GM19463 (cell line): Measurements from ENCODE around the gene TXLNA.
A peak's percentile ranks its signal among the peaks of the same experiment; 100 is the strongest.

Source experiments
- ATAC-seq: cut with Tn5 transposase; IDR thresholded peaks from one replicate; pipeline ENCODE4 v1.9.1; 2021; ENCODE audit warnings: mild to moderate bottlenecking, moderate library complexity; ENCODE audit not compliant: unreplicated experiment

TXLNA gene

GRCh38 chr1:32182060-32182459, 2.6 kb downstream of the TXLNA start:
- no peak for ATAC-seq

GRCh38 chr1:32184650-32185049, 5.2 kb downstream of the TXLNA start:
- no peak for ATAC-seq

GRCh38 chr1:32186077-32186476, 6.6 kb downstream of the TXLNA start:
- ATAC-seq = no peak

DNA sequence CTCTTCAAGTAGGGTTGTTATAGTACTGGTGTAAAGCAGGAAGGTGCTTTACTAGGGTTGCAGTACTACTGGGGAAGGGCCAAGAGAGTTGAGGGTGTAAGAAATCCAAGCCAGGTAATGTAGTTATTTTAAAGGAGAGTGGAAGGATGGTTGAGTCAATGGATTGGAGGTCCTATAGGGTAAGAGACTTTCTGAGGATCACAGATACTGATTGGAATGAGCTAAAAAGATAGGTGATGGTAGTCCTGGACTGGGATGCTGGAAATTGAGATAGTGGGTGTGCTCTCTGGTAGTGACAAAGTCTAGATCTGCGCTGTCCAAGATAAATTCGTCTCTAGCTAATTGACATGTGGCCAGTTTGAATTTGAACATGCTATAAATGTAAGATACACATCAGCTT, 7.0 kb downstream of the TXLNA start:
- no peak for ATAC-seq

DNA sequence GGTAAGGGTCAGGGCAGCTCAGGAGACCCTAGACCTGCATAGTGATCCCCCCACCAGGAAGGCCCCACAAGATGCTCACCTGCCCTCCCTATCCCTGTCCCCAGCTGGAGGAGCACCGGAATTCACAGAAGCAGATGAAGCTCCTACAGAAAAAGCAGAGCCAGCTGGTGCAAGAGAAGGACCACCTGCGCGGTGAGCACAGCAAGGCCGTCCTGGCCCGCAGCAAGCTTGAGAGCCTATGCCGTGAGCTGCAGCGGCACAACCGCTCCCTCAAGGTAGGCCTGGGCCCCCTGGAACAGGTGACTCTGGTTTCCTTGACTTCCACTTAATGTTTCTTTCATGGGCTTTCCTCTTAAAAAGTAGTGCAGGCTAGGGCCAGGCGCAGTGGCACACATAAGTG, 8.4 kb downstream of the TXLNA start:
- ATAC-seq = no peak

DNA sequence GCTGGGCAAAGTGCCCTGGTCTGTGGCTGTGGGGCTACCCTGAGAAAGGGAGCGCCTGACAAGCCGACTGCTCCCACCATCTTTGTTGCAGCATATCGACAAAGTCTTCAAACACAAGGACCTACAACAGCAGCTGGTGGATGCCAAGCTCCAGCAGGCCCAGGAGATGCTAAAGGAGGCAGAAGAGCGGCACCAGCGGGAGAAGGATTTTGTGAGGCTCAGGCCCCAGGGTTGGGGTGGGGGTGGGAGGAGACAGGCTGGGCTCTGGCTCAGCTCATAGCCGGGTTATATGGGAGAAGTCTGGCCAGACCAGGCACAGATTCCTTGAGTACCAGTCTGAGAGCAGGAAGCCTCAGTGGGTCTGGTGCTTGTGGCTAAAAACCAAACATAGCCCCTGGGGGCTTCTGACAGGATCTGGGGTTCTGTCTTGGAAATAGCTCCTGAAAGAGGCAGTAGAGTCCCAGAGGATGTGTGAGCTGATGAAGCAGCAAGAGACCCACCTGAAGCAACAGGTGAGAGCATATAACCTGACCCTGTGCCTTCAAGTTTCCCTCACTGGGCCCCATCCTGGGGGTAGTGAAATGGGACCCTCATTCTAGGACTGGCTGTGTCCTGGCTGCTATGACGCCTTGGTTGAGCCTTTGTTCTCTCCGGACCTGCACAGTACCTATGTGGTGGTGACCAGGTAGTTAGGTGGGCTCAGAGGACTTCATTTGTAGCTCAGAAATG, 12.9 kb downstream of the TXLNA start:
- ATAC-seq = no peak

- ATAC-seq = no peak
These were observed 15.5 kb downstream of the TXLNA start for GRCh38 chr1:32194984-32195383.

DNA sequence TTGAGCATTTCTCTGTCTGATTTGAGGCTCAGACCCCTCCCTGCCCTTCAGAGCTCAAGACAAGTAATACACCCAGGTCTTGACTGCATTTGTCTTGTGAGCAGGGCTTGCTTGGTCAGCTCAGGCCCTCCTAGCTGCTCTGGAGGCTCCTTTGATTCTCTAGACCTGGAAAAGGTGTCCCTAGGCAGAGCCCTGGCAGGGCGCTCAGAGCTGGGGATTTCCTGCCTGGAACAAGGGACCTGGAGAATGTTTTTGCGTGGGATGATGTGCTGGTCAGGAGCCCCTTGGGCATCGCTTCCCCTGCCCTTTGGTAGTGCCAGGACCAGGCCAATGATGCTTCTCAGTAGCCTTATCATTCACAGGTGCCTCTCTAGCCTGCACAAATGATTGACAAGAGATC, 16.1 kb downstream of the TXLNA start:
- no peak for ATAC-seq

- no peak for ATAC-seq
These were observed 16.7 kb downstream of the TXLNA start for GRCh38 chr1:32195972-32196823.

GRCh38 chr1:32197074-32197473, 17.6 kb downstream of the TXLNA start:
- no peak for ATAC-seq

- no peak for ATAC-seq
These were observed 18.4 kb downstream of the TXLNA start for GRCh38 chr1:32197837-32198236.

GRCh38 chr1:32198237-32199042, 19.0 kb downstream of the TXLNA start:
- ATAC-seq = no peak

GRCh38 chr1:32199043-32199716, 19.7 kb downstream of the TXLNA start:
- ATAC-seq = no peak

DNA sequence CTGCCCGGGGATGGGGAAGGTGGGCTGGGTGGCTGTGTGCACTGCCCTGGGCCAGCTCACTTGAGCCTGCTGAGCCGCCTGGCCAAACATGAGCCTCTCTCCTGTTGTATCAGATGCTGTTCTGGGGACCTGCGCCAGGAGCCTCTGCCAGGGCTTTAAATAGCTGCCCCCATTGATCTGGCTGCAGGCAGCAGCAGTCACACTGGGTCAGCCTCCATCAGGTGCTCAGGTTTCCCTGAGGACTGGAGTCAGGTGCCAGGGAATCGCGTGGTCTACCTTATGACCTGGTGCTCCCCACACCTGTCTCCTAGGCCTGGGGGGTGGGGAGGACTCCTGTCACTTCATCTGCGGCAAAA, 20.2 kb downstream of the TXLNA start:
- no peak for ATAC-seq

GRCh38 chr1:32200226-32201010, 20.9 kb downstream of the TXLNA start, which contains the start of gene CCDC28B:
CCDC28B (plus strand) TSS chr1:32200595; CDS start chr1:32201936, 1,341 bp downstream.
- ATAC-seq = peak; percentile 42

GRCh38 chr1:32201011-32201855, 21.8 kb downstream of the TXLNA start:
- peak; percentile 35 for ATAC-seq

- ATAC-seq = no peak
These were observed 25.5 kb downstream of the TXLNA start for GRCh38 chr1:32204943-32205361.

DNA sequence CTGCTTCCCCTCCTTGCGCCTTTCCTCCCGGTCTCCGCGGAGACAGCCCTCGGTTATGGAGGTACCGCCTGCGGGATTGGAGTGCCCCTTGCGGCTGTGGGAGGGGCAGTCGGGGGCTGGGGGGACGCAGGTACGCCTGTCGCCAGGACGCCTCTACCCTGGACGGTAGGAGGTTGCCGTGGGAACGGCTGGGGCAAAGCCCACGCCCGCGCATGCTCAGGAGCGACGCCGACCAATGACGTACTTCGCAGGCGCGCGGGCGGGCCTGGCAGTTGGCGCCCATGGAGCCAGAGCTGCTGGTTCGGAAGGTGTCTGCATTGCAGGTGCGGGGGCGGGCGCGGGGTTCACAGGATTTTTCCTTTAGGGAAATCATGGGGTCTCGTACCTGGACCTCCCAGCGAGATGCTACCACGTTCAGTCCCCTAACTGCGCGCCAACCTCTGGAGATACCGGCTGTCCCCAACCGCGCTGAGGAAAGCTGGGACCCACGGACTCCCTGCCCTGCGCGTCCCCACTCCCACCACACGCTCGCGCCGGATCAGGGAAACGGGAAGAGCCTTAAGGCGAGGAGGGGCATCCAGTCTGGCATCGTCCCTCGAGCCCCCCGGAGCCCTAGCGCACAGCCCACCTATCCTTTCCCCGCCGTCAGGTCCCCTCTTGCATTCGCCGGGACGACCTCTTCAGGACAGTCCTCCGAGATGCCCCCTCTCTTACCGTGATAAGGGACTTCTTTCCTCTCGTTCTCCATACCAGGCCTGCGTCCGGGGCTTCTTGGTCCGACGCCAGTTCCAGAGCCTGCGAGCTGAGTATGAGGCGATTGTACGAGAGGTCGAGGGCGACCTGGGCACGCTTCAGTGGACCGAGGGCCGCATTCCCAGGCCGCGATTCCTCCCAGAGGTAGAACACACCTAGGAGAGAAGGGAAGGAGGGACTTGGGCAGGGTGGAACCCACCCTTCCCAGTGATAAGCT, 26.2 kb downstream of the TXLNA start, which contains the start of gene IQCC:
IQCC (plus strand) TSS at position 271 of the 970 bp plus-strand sequence; CDS start at position 282, 11 bp downstream.
- peak; percentile 67 for ATAC-seq
